Ishikawa (cell line): ENCODE measurements around the gene LGSN.
A peak's percentile ranks its signal among the peaks of the same experiment; 100 is the strongest.

Experiments
- CEBPB ChIP-seq: IDR thresholded peaks from 2 replicates; pipeline ENCODE4 v1.6.1; 2012
- CREB1 ChIP-seq: IDR thresholded peaks from 2 replicates; pipeline ENCODE4 v1.6.1; 2012; ENCODE audit warnings: low read depth
- EGR1 ChIP-seq: IDR thresholded peaks from 2 replicates; pipeline ENCODE4 v1.6.1; 2012
- EP300 ChIP-seq: IDR thresholded peaks from 2 replicates; pipeline ENCODE4 v1.6.1; 2012; ENCODE audit warnings: borderline replicate concordance
- FOXM1 ChIP-seq: IDR thresholded peaks from 2 replicates; pipeline ENCODE4 v1.6.1; 2012; ENCODE audit warnings: low read depth, borderline replicate concordance
- MAX ChIP-seq: IDR thresholded peaks from 2 replicates; pipeline ENCODE4 v1.6.1; 2012
- NFIC ChIP-seq: IDR thresholded peaks from 2 replicates; pipeline ENCODE4 v1.6.1; 2012
- REST ChIP-seq: IDR thresholded peaks from 2 replicates; pipeline ENCODE4 v1.6.1; 2012; ENCODE audit warnings: low read depth, mild to moderate bottlenecking
- TAF1 ChIP-seq: IDR thresholded peaks from 2 replicates; pipeline ENCODE4 v1.6.1; 2012; ENCODE audit warnings: low read depth, mild to moderate bottlenecking
- TCF12 ChIP-seq: IDR thresholded peaks from 2 replicates; pipeline ENCODE4 v1.6.1; 2012; ENCODE audit warnings: low read depth
- TEAD4 ChIP-seq: IDR thresholded peaks from 2 replicates; pipeline ENCODE4 v1.6.1; 2012
- USF1 ChIP-seq: IDR thresholded peaks from 2 replicates; pipeline ENCODE4 v1.6.1; 2012
- YY1 ChIP-seq: IDR thresholded peaks from 2 replicates; pipeline ENCODE4 v1.6.1; 2012; ENCODE audit warnings: low read depth
- ZBTB7A ChIP-seq: IDR thresholded peaks from 2 replicates; pipeline ENCODE4 v1.6.1; 2012; ENCODE audit warnings: low read depth

LGSN gene

GRCh38 chr6:63245420-63245819 is 74.4 kb downstream of the LGSN start:
- TF ChIP-seq EP300 (no peak), CEBPB (0 out of 2 replicates have a peak, but pooled peaks have one; percentile 7)

- TF ChIP-seq EP300, result no peak
- TF ChIP-seq MAX, result no peak
- TF ChIP-seq CEBPB, result no peak
- no peak for TF ChIP-seq CREB1
- TF ChIP-seq FOXM1, result no peak
- no peak for TF ChIP-seq NFIC
- no peak for TF ChIP-seq TEAD4
- TF ChIP-seq TAF1, result no peak
- no peak for TF ChIP-seq REST
- TF ChIP-seq USF1, result no peak
- no peak for TF ChIP-seq YY1
- no peak for TF ChIP-seq EGR1
- no peak for TF ChIP-seq TCF12
- TF ChIP-seq ZBTB7A, result no peak
Observed at GRCh38 chr6:63236398-63236817, 83.4 kb downstream of the LGSN start.
